ENCODE results near the gene UCHL3. TPM values are rescaled to one million over a fixed set of nuclear protein-coding genes. Genes with fewer than 3 reads are reported as not detected.

The UCHL3 gene
- total and polyA plus RNA-seq, 8 donors: 13.1 to 21.0 (median 19.2) TPM

DNA sequence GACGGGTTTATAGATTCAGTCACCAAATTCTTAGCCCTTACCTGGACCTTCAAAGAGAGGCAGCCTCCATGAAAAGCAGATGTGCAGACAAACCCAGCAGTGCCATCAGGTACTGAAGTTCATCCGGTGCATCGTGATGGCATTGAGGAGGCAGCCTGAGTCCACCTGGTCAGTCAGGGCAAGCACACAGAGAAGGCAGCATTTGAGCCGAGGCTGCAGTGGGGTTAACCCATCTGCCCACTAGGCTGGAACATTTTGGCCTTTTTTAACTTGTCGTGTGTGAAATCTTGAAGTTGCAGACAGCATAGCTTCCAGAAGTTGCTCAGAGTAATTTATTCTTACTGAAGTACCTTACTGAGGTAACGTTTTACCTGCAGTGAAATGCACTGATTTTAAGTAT lies 91.4 kb downstream of the UCHL3 start:
- Histone ChIP-seq H3K27ac (no peak overlapping the region), H3K4me3 (no peak overlapping the region), H3K36me3 (no peaks in the 10 kb centered on the region), H3K9me3 (no peaks in the 10 kb centered on the region), H3K27me3 (no peaks in the 10 kb centered on the region), H3K4me1 (no peaks in the 10 kb centered on the region)
- ATAC-seq: no peak
- intact Hi-C loops (cut with DNase I): no loop called here
- TF ChIP-seq, protein P1, sequence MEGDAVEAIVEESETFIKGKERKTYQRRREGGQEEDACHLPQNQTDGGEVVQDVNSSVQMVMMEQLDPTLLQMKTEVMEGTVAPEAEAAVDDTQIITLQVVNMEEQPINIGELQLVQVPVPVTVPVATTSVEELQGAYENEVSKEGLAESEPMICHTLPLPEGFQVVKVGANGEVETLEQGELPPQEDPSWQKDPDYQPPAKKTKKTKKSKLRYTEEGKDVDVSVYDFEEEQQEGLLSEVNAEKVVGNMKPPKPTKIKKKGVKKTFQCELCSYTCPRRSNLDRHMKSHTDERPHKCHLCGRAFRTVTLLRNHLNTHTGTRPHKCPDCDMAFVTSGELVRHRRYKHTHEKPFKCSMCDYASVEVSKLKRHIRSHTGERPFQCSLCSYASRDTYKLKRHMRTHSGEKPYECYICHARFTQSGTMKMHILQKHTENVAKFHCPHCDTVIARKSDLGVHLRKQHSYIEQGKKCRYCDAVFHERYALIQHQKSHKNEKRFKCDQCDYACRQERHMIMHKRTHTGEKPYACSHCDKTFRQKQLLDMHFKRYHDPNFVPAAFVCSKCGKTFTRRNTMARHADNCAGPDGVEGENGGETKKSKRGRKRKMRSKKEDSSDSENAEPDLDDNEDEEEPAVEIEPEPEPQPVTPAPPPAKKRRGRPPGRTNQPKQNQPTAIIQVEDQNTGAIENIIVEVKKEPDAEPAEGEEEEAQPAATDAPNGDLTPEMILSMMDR (IDR thresholded peaks at IDR 0.05): no peak
- no peak for DNase-seq
- FAIRE-seq: no peak
- WGBS, 2 donors: 92 to 94% methylated on average over 6 of the region's 6 CpGs

DNA sequence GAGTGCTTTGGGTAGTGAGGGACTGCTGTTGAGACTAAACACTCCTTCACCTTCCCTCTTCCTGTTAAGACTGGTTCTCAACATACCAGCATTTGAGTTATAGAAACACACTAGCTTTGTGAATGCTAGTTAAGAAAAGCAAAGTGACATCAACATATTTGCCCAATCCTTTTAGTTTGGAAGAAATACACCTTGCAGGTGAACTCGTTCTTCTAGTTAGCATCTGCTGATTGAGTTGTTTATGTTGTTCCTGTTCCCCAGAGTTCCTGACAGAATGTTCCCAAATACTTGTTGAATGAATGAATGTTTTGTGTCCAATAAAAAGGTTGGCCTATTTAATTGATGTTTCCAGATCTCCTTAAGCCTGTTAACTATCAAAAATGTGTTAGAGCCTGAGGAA lies 93.6 kb downstream of the UCHL3 start:
- Histone ChIP-seq H3K27ac (no peak overlapping the region), H3K27me3 (no peaks in the 10 kb centered on the region), H3K36me3 (no peaks in the 10 kb centered on the region), H3K4me3 (no peak overlapping the region), H3K9me3 (no peaks in the 10 kb centered on the region), H3K4me1 (no peaks in the 10 kb centered on the region)
- DNase-seq: no peak
- TF ChIP-seq, protein P1 (IDR thresholded peaks at IDR 0.05): no peak
- WGBS, 2 donors: 38 to 50% methylated on average over 1 of the region's 1 CpG
- ATAC-seq: no peak
- FAIRE-seq: no peak
- intact Hi-C loops (cut with DNase I): no loop called here

DNA sequence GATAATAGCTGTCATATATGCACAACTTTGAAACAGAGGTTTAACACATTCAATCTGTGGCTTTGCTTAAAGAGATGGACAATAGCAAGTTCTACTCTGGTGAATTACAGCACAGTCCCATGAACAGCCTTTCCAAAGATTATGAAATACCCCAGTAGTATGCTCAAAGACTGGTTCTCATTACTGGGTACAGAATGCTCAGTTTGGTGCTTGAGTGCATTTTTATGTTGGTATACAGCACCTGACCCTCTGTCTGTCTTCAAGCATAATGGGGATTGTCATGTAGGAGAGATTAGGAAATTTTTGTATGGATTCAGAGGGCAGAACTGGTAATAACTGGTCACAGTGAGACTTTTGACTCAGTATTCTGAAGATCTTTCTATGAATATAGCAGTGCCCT lies 94.1 kb downstream of the UCHL3 start:
- TF ChIP-seq, protein P1 (IDR thresholded peaks at IDR 0.05): no peak
- no peak overlapping the region for H3K27ac ChIP-seq
- H3K4me1 ChIP-seq: no peaks in the 10 kb centered on the region
- H3K4me3 ChIP-seq: no peak overlapping the region
- H3K9me3 ChIP-seq: no peaks in the 10 kb centered on the region
- no peak for DNase-seq
- H3K36me3 ChIP-seq: no peaks in the 10 kb centered on the region
- ATAC-seq: no peak
- intact Hi-C loops (cut with DNase I): no loop called here
- no peaks in the 10 kb centered on the region for H3K27me3 ChIP-seq
- FAIRE-seq: no peak

DNA sequence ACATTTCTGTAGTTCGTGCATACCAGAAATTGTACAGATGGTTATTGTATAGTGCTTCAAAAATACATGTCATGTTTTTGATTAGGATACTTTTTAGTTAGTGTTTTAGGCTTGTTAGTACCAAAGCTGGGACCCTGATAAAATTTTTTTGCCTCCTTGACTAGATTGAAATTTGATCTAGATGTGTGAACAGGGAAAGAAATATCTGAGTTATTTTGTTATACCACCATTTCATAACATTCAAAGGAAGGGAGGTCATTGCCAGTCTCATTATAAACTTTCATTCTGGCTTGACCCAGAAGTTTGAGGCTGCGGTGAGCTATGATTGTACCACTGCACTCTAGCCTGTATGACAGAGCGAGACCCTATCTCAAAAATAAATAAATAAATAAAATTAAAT lies 95.5 kb downstream of the UCHL3 start:
- Histone ChIP-seq H3K36me3 (no peaks in the 10 kb centered on the region), H3K4me1 (no peaks in the 10 kb centered on the region), H3K9me3 (no peaks in the 10 kb centered on the region), H3K27me3 (no peaks in the 10 kb centered on the region), H3K27ac (no peak overlapping the region), H3K4me3 (no peak overlapping the region)
- no peak for FAIRE-seq
- ATAC-seq: no peak
- TF ChIP-seq, protein P1 (IDR thresholded peaks at IDR 0.05): no peak
- intact Hi-C loops (cut with DNase I): no loop called here
- 93 to 98% methylated on average over 3 of the region's 3 CpGs for WGBS, 2 donors
- DNase-seq: no peak

DNA sequence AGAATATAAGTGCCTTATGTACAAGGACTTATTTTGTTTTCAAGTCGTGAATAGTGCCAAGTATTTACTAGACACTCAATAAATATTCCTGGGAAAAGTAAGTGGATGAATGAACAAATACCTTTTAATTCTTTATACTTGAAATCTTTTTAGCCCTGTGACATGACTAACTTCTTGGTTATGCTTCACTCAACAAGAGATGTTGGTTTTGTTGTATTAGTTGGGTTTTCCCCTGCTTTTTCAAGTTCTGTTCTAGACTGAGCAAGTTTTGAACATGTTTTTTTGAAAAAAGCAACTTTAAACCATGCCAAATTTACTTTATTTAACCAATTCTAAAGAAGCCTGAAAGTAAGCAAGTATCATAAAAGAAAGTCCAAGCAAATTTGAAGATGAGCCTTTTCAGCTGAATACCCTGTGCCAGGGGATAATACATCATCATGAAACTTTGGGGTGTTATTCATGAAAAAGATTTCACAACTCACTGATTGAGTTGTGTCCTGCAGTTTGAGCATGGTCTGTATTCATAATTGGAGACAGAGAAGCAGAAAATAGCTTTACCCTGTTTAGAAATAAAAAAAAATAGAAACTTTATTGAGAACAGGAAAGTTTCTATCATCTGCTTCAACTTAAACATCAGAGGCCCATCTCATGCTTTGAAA lies 97.7 kb downstream of the UCHL3 start:
- Histone ChIP-seq H3K27me3 (no peaks in the 10 kb centered on the region), H3K4me1 (no peaks in the 10 kb centered on the region), H3K27ac (no peak overlapping the region), H3K4me3 (no peak overlapping the region), H3K9me3 (no peaks in the 10 kb centered on the region), H3K36me3 (no peaks in the 10 kb centered on the region)
- ATAC-seq: no peak
- no peak for FAIRE-seq
- whole genome bisulfite sequencing, 2 donors: 86 to 87% methylated on average over 1 of the region's 1 CpG
- TF ChIP-seq, protein P1 (IDR thresholded peaks at IDR 0.05): no peak
- DNase-seq: no peak
- intact Hi-C loops (cut with DNase I): no loop called here
